NCI-H1417 (cell line): ENCODE data around the gene ULK1.
"Not testable (repeated sequence)": the region's sequence is repeated elsewhere in the genome, so short reads cannot be mapped to it uniquely, and the experiment has no call there.

Experiments used
- DNase-seq, 3 experiments: peaks; one replicate each; lab custom pipeline; 2025; lab: John Stamatoyannopoulos, UW

ULK1 gene

DNA sequence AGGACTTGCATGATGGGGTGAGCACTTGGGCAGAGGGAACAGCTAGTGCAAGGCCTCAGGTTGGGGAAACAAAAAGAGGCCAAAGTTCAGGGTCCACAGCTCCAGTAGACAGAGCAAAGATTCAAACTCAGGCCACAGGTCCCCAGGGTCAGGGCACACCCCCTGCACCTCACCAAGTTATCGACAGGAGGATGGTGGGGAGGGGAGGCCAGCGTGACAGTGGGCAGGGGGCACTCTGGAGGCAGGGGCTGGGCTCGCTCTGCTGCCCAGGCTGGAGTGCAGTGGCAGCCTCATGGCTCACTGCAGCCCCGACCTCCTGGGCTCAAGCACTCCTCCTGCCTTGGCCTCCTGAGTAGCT is 32.4 kb upstream of the ULK1 start:
- DNase-seq: no peak

GRCh38 chr12:131862600-131862993 is 31.8 kb upstream of the ULK1 start:
- DNase-seq: no peak

DNA sequence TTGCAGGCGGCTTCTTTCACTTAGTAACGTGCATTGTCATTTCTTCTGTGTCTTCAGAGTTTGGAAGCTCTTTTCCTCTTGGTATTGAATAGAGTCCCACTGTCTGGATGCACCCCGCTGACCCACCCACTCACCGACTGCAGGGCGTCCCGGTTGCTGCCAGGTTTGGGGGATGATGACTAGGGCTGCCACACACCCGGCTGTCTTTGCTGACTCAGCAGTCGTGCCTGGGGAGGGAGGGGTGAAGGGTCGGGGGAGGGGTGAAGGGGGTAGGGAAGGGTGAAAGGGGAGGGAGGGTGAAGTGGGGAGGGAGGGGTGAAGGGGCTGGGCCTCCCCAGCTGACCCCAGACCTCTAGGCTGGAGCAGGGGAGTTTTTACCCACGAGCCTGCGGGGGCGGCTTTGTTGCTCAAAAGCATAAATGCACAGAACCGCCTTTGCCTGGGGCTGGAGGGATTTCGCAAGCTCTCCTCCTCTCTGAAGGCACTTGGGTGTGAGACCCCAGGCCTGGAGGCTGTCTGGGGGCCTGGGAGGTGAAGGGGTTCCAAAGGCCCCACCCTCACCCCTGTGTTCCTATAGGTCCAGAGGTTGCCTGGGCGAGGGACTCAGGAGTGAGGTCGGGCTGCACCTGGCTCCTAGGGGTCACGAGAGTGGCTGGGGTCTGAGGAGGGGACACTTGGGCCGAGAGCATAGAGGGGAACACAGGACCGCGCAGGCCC is 31.3 kb upstream of the ULK1 start:
- DNase-seq: no peak

DNA sequence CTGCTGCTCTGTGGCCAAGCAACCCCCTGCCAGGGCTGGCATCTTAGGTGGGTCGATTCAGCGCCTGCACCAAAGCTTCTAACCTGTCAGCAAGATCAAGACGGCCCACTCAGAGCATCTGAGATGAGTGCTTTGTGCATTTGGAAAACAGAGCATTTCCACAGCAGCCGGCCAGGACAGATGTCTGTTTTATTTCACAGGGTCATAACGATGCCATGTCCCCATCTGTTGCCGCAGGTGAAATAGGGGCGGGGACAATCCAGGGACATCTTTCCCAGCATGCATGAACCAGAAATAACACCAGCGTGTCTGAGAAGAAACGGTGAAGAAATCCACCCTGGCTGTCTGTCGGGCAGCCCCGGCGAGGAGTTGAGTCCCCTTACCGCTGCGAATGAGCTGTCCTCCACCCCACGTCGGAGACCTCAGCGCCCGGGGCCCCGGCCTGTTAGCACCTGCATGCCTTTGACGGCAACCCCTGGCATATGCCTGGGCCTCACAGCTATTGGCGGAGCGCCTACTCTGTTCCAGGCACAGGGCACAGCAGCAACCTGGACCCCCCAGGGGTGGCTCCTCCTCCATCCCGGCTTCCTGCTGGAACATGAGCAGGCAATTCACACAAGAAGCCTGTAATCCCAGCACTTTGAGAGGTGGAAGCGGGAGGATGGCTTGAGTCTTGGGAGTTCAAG is 30.6 kb upstream of the ULK1 start:
- peak in 1 of 3 experiments; percentile 16 for DNase-seq

GRCh38 chr12:131864469-131864868 is 30.0 kb upstream of the ULK1 start:
- no peak for DNase-seq

GRCh38 chr12:131865180-131865875 is 29.1 kb upstream of the ULK1 start:
- DNase-seq: peak in 1 of 3 experiments; percentile 11

- DNase-seq: no peak
These were observed 27.0 kb upstream of the ULK1 start for GRCh38 chr12:131867471-131867870.

GRCh38 chr12:131867891-131868675 is 26.3 kb upstream of the ULK1 start:
- no peak for DNase-seq

- peak in 2 of 3 experiments; percentile 82 to 94 for DNase-seq
These were observed 24.5 kb upstream of the ULK1 start for GRCh38 chr12:131869871-131870418.

- no peak for DNase-seq
These were observed 22.7 kb upstream of the ULK1 start for GRCh38 chr12:131871677-131872076.

GRCh38 chr12:131872154-131873051 is 22.0 kb upstream of the ULK1 start:
- DNase-seq: no peak

GRCh38 chr12:131873293-131873692 is 21.1 kb upstream of the ULK1 start:
- no peak for DNase-seq

DNA sequence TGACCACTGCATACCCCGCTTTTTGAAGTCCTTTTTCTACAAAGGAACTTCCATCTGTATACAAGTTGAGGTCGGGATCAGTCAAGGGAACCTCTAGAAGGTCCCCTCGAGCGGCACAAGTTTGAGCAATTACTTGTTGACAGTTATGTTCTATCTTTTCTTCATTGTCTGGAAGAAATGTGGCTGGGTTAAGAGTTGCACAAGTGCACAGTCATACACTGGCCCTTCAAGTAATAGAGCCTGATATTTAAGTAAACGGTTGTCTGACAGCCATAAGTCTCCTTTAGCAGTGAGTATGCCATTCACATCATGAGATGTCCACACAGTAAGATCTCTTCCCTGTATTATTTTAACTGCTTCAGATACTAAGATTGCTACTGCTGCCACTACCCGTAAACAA is 19.4 kb upstream of the ULK1 start:
- not testable (repeated sequence) for DNase-seq

DNA sequence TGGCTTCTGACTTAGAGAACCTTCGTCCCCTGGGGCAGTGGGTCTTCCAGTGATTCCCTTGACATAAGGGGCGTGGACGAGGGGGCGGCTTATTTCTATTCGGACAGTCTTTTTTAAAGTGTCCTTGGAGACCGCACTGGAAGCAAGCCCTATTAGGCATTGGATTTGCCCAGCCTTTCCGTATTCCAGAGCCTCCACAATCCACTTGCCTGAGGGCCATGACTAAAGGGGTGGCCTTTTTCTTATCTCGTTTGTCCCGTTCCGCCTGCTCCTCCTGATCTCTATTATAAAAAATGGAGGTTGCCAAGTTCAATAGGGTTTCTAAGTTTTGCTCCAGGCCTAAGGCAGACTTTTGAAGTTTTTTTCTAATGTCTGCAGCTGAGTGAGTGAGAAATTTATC is 17.2 kb upstream of the ULK1 start:
- DNase-seq: not testable (repeated sequence)

DNA sequence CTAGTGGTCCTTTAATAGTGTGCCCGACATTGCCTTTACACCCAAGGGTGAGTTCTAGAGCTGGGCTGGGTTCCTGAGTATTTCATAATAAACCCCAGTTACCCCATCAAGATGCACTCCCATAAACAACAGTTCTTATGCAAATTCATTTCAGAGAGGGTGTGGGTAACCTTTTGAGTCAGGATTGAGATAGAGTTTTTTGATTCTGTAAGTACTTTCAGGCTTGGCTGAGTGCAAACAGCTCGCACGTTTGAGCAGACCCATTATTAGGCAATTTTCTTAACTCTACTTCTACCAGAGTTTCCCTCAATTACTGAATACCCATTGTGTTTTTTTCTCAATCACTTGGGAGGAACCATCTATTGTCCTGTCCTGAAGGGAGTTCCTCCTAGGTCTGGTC is 16.0 kb upstream of the ULK1 start:
- DNase-seq: not testable (repeated sequence)

DNA sequence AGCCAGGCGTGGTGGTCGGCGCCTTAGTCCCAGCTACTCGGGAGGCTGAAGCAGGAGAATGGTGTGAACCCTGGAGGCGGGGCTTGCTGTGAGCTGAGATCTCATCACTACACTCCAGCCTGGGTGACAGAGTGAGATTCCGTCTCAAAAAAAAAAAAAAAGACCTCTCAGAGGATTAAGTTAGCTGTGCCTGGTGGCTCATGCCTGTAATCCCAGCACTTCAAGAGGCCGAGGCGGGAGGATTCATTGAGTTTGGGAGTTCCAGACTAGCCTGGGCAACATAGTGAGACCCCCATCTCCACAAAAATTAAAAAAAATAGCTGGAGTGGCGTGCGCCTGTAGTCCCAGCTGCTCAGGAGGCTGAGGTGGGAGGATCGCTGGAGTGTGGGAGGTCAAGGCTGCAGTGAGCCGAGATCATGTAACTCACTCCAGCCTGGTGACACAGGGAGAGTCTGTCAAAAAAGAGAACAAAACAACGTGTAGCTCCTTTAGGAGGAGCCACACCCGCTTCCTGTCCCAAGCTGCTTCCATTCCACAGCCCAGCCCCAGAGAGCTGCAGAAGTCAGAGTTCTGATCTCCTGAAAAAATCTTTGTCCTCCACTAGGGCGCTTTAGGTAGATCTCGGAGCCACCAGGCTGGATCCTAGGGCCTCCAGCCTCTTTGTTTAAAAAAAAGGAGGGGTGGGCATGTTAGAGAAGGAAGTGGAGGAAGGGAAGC is 11.5 kb upstream of the ULK1 start:
- no peak for DNase-seq

DNA sequence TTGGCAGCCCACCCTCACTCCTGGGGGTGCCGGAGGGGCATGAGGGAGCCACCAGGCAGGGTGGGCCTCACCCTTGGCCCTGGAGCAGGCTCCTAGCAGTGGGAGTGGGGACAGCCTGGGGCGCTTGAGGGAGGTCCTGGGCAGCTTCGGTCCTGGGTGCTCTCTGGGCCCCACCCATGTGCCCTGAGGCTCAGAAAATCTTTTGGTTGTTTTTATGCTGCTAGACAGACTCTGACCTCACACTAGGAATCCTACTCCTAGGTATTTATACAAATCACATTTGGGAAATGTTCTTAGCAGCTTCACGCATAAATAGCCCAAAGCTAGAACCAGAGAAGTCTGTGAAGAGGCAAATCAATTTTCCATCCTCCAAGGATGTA is 10.9 kb upstream of the ULK1 start:
- no peak for DNase-seq

GRCh38 chr12:131885076-131885475 is 9.3 kb upstream of the ULK1 start:
- not testable (repeated sequence) for DNase-seq

DNA sequence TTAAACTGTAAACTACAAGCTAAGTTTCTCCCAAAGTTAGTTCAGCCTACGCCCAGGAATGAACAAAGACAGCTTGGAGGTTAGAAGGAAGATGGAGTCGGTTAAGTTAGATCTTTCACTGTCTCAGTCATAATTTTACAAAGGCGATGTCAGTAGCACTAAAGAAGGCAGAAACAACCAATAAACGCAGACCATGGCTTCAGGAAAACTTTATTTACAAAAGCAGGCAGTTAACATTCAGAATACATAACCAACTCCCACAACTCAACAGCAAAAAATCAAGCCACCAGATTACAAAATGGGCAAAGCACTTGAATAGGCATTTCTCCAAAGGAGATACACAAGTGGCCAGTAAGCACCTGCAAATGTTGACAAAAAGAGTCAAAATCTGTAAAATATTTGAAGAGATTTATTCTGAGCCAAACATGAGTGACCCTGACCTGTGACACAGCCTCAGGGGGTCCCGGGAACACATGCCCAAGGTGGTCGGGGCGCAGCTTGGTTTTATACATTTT is 8.8 kb upstream of the ULK1 start:
- no peak for DNase-seq

- not testable (repeated sequence) for DNase-seq
These were observed 2.7 kb upstream of the ULK1 start for GRCh38 chr12:131891722-131892121.
